ENCODE measurements around the gene ZBTB43.
"Not testable (repeated sequence)": the region's sequence is repeated elsewhere in the genome, so short reads cannot be mapped to it uniquely, and the experiment has no call there.

ZBTB43 gene

DNA sequence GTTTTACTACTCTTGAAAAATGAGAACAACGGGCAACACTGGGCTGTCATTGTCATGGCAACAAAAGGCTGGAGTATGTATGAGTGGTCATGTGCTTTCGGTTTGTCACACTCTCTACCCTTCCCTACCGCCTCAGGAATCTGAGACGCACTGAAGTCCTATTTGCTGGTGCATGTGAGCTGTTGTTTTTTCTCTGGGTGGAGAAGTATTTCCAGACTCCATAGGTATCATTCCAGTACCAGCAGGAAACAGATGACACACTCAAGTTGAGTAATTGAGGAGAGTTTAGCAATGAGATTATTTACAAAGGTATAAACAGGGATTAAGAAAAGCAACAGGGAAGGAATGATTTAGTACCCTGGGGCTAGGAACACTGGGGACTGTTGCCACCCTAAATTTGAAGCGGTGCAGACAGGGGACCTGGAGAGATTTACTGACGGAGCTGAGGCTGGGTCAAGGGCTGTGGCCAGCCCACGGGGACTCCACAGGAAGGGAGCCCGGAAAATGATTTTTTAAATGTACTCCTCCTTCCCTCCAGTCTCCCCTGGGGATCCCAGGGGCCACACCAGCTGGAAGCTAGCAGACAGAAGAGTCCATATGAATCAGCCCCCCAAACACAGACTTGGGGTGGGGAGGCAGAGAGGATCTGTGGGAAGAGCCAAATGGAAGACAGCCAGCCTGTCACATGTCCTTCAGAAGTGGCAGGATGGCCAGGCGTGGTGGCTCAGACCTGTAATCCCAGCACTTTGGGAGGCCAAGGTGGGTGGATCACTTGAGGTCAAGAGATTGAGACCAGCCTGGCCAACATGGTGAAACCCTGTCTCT is 13.2 kb upstream of the ZBTB43 start:
- DNase-seq (ENCODE audit: low read depth): no peak

- DNase-seq (ENCODE audit: low read depth): no peak
Observed at GRCh38 chr9:126793686-126794417, 11.0 kb upstream of the ZBTB43 start.

DNA sequence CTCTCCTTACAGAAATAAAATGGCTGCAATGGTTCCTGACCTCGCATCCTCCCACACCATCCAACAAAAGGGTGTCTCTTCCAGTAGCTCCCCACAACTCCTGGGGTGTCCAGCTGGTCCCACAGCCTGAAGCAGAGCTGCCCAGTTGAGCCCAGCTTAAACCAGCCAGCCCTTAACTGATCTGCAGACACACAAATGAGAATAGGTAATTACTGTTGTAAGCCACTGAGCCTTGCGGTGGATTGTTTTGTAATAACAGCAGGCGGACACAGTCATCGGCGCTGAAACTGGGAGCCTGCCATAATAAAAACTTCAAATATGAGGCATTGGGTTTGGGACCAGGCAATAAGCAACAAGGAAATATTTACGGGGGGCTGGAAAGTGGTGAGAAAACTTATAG is 10.4 kb upstream of the ZBTB43 start:
- no peak for DNase-seq (ENCODE audit: low read depth)

DNA sequence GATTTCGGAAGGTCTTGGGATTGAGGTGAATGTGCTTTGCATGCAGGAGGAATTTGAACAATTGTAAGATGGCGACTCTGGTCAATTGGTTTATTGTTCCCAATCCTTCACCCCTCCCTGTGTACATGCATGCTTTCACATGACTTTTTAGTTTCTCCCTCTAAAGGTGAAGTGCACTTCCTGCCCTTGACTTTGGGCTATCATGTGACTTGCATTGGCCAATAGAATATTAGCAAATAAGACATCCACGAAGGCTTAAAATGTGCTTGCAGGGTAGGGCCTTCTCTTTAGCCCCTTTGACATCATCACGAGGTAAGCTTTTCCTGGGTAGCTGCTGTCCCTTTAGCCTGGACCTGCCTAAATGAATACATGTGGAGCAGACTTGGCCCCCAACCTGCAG is 8.1 kb upstream of the ZBTB43 start:
- DNase-seq (ENCODE audit: low read depth): no peak

- DNase-seq (ENCODE audit: low read depth): no peak
Observed at GRCh38 chr9:126797903-126798302, 6.9 kb upstream of the ZBTB43 start.

GRCh38 chr9:126799034-126799433 is 5.8 kb upstream of the ZBTB43 start:
- DNase-seq (ENCODE audit: low read depth): no peak

DNA sequence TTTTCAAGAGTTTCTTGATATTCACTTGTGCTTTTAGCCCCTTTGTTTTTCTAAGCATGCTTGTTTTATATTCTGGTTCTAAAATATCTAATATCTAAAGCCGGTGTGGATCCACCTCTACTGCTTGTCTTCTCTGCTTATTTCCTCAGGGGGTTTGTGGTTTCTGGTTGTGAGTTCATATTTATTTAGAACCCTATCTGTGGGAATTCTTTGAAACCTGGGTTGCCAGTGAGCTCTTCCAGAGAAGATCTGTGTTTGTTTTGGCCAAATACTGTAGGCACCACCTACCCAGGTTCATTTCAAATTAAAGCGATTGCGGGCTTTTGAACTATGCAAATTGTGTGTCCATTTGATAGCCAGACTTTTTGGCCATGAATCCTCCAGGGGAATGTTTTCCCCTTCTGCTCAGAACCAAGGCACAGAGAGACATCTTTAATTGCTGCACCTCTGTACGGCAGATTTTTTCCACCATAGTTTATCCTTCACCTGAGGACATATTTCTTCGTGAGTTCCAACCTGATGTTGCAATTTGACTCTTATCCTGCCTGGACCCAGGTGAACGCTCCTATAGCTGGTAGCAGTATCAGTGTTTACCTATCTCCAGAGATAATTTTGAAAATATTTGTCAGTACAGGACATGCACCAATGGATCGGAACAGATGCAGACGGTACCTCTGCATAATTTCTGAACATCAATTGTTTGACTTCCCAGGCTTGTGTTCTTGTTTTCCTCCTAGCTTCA is 2.4 kb upstream of the ZBTB43 start:
- no peak for DNase-seq (ENCODE audit: low read depth)

DNA sequence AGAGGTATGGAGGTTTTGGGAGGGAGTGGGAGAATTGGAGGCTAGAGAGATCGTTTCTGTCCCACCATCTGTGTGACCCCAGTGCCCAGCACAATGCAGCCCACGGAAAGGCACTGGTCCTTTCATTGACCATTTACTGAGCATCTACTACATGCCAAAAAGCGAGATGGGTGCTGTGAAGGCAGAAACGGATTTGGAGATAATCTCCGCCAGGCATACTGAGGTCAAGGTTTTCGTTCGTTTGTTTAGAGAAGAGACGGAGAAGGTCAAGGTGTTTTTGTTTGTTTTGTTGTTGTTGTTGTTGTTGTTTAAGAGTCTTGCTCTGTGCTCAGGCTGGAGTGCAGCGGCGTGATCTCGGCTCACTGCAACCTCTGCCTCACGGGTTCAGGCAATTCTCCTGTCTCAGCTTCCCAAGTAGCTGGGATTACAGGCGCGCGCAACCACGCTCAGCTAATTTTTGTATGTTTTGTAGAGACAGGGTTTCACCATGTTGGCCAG is 593 bp upstream of the ZBTB43 start:
- no peak for DNase-seq (ENCODE audit: low read depth)

- DNase-seq (ENCODE audit: low read depth): peak; percentile 53
Observed at GRCh38 chr9:126805554-126806262, 868 bp downstream of the ZBTB43 start.

DNA sequence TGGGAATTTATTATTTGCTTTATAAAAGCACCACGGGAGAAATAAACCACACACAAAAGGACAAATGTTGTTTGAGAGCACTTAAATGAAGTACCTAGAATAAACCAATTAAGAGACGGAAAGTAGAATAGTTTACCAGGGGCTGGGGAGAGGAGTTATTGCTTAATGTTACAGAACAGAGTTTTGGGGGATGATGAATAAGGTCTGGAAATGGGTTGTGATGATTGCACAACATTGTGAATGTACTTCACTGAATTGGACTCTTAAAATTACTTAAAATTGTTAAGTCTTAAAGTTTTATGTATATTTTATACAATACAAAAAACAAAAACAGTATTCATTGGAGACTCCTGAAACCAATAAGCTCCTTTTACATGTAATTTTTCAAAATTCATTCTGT is 1.5 kb downstream of the ZBTB43 start:
- no peak for DNase-seq (ENCODE audit: low read depth)

GRCh38 chr9:126809068-126809467 is 4.2 kb downstream of the ZBTB43 start:
- no peak for DNase-seq (ENCODE audit: low read depth)

DNA sequence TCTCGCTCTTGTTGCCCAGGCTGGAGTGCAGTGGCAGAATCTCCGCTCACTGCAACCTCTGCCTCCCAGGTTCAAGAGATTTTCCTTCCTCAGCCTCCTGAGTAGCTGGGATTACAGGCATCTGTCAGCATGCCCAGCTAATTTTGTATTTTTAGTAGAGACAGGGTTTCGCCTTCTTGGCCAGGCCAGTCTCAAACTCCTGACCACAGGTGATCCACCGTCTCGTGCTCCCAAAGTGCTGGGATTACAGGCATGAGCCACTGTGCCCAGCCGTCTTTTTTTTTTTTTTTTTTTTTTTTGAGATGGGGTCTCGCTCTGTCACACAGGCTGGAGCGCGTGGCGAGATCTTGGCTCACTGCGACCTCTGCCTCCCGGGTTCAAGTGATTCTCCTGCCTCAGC is 5.4 kb downstream of the ZBTB43 start:
- not testable (repeated sequence) for DNase-seq (ENCODE audit: low read depth)

GRCh38 chr9:126813072-126813471 is 8.2 kb downstream of the ZBTB43 start:
- no peak for DNase-seq (ENCODE audit: low read depth)

- no peak for DNase-seq (ENCODE audit: low read depth)
Observed at GRCh38 chr9:126814091-126814490, 9.3 kb downstream of the ZBTB43 start.

DNA sequence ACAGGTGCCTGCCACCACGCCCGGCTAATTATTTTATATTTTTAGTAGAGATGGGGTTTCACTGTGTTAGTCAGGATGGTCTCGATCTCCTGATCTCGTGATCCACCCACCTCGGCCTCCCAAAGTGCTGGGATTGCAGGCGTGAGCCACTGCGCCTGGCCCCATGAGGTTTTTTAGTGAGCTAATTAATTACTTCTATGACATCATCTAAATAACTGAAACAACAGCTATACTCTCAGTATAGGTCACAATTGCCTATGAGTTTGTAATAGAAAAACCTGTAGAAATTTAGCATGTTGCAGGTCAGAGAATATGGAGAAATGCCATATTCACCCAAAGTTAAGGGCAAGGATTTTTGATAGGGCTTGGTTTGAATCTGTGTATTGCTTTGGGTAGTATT is 12.8 kb downstream of the ZBTB43 start:
- DNase-seq (ENCODE audit: low read depth): not testable (repeated sequence)

DNA sequence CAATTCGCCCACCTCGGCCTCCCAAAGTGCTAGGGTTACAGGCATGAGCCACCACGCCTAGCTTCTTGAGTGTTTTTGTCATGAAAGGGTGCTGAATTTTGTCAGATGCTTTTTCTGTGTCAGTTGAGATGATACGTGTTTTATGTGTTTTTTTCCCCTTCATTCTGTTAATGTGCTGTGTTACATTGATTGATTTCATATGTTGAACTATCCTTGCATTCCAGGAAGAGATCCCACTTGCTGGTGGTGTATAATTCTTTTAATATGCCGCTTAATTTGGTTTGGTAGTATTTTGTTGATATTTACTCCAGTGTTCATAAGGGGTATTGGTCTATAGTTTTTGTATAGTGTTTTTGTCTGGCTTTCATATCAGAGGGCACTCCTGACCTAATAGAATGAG is 13.6 kb downstream of the ZBTB43 start:
- no peak for DNase-seq (ENCODE audit: low read depth)

- DNase-seq (ENCODE audit: low read depth): no peak
Observed at GRCh38 chr9:126819482-126819881, 14.6 kb downstream of the ZBTB43 start.

DNA sequence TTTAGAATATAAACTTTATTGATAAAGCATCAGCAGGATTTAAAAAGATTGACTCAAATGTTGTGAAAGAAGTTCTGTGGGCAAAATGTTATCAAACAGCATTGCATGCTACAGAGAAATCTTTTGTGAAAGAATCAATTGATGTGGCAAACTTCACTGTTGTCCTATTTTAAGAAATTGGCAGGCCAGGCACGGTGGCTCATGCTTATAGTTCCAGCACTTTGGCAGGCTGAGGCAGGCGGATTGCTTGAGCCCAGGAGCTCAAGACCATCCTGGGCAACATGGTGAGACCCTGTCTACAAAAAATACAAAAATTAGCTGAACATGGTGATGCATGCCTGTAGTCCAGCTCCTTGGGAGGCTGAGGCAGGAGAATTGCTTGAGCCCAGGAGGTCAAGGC is 17.4 kb downstream of the ZBTB43 start:
- no peak for DNase-seq (ENCODE audit: low read depth)

GRCh38 chr9:126822873-126823272 is 18.0 kb downstream of the ZBTB43 start:
- DNase-seq (ENCODE audit: low read depth): no peak

GRCh38 chr9:126824052-126824451 is 19.2 kb downstream of the ZBTB43 start:
- not testable (repeated sequence) for DNase-seq (ENCODE audit: low read depth)

- no peak for DNase-seq (ENCODE audit: low read depth)
Observed at GRCh38 chr9:126827227-126827626, 22.4 kb downstream of the ZBTB43 start.

DNA sequence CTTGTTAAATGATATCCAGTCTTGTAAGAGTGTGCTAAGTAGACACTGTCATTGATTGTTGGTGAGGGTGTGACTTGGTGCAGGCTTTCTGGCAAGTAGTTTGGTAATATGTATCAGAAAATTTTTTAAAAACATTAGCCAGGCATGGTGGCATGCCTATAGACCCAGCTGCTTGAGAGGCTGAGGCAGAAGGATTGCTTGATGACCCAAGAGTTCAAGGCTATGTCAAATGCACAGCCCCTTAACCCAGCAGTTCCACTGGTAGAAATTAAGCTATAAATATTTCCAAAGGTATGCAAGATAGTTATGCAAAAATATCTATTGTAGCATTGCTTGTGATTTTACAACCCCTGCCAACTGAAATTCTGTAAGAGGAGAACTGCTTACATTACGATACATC is 24.2 kb downstream of the ZBTB43 start:
- no peak for DNase-seq (ENCODE audit: low read depth)

Measured in T follicular helper cell (primary cell).